MG63 (cell line): ENCODE results near the gene WNT7A. TPM values are rescaled to one million over a fixed set of nuclear protein-coding genes. Genes with fewer than 3 reads are reported as not detected.
"Not testable (repeated sequence)": the region's sequence is repeated elsewhere in the genome, so short reads cannot be mapped to it uniquely, and the experiment has no call there.

Experiments
- DNase-seq: peaks from one replicate; pipeline ENCODE4 v3.0.0-alpha.2; 2020
- H3K27me3 ChIP-seq: fragments of 250-450 bp; sonication (Bioruptor Pico); 2 replicates; pipeline ENCODE4 v1.5.1; 2020; ENCODE audit warnings: mild to moderate bottlenecking, moderate library complexity
- H3K36me3 ChIP-seq: fragments of 250-450 bp; sonication (Bioruptor Pico); 2 replicates; pipeline ENCODE4 v1.5.1; 2020; ENCODE audit warnings: mild to moderate bottlenecking, moderate library complexity
- H3K4me3 ChIP-seq: fragments of 250-450 bp; sonication (Bioruptor Pico); 2 replicates; pipeline ENCODE4 v1.5.1; 2020; ENCODE audit warnings: mild to moderate bottlenecking, moderate library complexity
- H3K9me3 ChIP-seq: fragments of 250-450 bp; sonication (Bioruptor Pico); 2 replicates; pipeline ENCODE4 v1.5.1; 2020; ENCODE audit warnings: mild to moderate bottlenecking, moderate library complexity
- total RNA-seq: library from RNA; depleted of rRNA; stranded (reverse); fragments of >200 nt; shearing (Covaris generic); gene quantifications from 2 replicates; pipeline ENCODE4 v1.2.3, GENCODE V29; 2014; ENCODE audit warnings: low replicate concordance

WNT7A gene
- total RNA-seq, 1 experiment from 2014 or later, result not detected

- H3K9me3 ChIP-seq, H3K27me3 ChIP-seq, H3K36me3 ChIP-seq, DNase-seq, H3K4me3 ChIP-seq: not testable (repeated sequence)
Observed at GRCh38 chr3:13856628-13857027, 23.2 kb downstream of the WNT7A start.

DNA sequence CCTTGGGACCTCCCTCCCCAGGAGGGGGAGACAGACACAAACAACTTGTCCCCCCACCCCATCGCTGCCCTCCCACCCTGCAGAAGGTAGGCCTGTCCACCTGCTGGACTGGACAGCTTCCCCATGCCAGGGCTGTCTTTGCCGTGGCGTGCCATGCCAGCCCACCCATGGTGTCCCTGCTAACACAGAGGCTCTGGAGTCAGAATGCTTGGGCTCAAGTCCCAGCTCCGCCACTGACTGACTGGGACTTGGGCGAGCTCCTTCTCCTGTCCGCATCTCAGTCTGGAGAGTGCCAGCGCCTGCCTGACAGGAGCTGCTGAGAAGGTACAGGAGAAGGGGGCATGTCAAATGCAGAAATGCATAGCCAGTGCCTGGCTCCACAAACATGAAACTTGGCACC is 23.9 kb downstream of the WNT7A start:
- Histone ChIP-seq H3K9me3 (no peaks in the 10 kb centered on the region), H3K4me3 (no peak overlapping the region), H3K27me3 (no peaks in the 10 kb centered on the region), H3K36me3 (no peaks in the 10 kb centered on the region)
- DNase-seq, result no peak

- no peaks in the 10 kb centered on the region for H3K36me3 ChIP-seq
- no peak overlapping the region for H3K4me3 ChIP-seq
- DNase-seq, result no peak
- H3K9me3 ChIP-seq, result no peaks in the 10 kb centered on the region
- no peaks in the 10 kb centered on the region for H3K27me3 ChIP-seq
Observed at GRCh38 chr3:13854492-13854891, 25.4 kb downstream of the WNT7A start.

DNA sequence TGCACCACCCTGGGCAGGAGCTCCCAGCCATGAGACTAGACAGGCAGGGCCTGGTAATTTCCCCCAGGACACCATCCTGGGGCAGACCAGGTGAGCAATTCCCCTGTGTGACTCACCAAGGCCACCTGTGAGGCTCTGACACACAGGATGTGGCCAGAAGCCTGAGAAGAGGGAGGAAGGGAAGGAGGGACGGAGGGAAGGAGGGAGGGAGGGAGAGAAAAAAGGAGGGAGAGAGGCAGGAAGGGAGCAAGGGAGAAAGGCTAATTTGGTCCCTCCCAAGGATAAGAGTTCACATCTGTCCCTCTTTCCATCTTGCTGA is 25.9 kb downstream of the WNT7A start:
- no peak for DNase-seq
- no peak overlapping the region for H3K4me3 ChIP-seq
- no peaks in the 10 kb centered on the region for H3K9me3 ChIP-seq
- H3K36me3 ChIP-seq, result no peaks in the 10 kb centered on the region
- no peaks in the 10 kb centered on the region for H3K27me3 ChIP-seq

GRCh38 chr3:13853256-13853977 is 26.5 kb downstream of the WNT7A start:
- no peaks in the 10 kb centered on the region for H3K27me3 ChIP-seq
- DNase-seq, result no peak
- no peaks in the 10 kb centered on the region for H3K36me3 ChIP-seq
- H3K9me3 ChIP-seq, result no peaks in the 10 kb centered on the region
- H3K4me3 ChIP-seq, result no peak overlapping the region

DNA sequence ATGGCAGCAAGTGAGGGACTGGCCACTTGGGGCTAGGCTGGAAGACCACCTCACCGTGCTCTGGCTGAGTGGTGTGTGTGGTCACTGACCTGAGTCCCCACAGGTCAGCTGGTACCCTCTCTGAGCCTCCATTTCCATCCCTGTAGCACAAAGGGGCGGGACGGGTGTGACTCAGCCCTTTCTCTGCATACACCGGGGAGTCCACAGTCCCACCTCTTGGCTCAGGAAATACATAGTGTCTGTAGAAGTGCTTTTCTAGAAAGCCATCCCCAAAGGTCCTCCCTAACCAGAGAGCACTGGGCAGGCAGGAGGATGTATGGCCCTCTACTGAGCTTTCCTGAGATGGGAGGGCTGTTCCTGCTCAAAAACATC is 27.2 kb downstream of the WNT7A start:
- H3K4me3 ChIP-seq, result no peak overlapping the region
- H3K9me3 ChIP-seq, result no peaks in the 10 kb centered on the region
- no peaks in the 10 kb centered on the region for H3K27me3 ChIP-seq
- DNase-seq, result no peak
- H3K36me3 ChIP-seq, result no peaks in the 10 kb centered on the region

- Histone ChIP-seq H3K36me3 (no peaks in the 10 kb centered on the region), H3K4me3 (no peak overlapping the region), H3K9me3 (no peaks in the 10 kb centered on the region), H3K27me3 (no peaks in the 10 kb centered on the region)
- DNase-seq, result no peak
Observed at GRCh38 chr3:13851997-13852637, 27.8 kb downstream of the WNT7A start.

DNA sequence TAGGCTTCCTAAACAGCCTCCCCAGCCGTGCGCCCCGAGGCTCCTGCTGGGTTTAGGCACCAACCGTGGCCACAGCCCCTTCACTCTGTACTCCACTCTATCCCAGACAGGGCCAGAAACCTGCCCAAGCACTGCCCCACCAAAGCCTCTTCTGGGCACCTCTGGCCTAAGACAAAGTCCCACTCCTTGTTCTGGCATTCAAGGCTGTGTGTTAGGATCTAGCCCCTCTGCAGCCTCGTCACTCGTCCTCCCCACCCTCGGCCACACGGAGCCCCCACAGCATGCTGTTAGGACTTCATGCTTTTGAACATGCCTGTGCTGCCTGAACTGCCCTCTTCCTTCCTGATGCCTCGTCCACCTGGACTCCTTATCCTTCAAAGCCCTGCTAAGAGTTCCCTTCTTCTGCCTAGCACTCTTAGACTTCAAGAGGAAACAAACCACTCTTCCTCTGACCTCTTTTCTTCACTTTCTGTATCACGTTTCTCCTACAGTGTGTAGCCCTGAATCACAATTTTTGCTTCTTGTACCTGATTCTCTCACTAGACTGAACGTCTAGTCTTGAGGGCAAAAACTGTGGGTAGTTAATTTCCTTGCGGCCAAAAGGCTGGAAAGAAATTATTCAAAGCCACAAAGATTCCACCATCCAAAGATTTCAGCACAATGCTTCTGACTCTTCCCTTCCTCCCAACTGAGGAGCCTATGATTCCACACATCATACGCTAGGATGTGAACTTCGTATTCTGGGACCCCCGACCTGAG is 28.6 kb downstream of the WNT7A start:
- no peak overlapping the region for H3K4me3 ChIP-seq
- H3K36me3 ChIP-seq, result no peaks in the 10 kb centered on the region
- no peak for DNase-seq
- no peaks in the 10 kb centered on the region for H3K9me3 ChIP-seq
- no peaks in the 10 kb centered on the region for H3K27me3 ChIP-seq

DNA sequence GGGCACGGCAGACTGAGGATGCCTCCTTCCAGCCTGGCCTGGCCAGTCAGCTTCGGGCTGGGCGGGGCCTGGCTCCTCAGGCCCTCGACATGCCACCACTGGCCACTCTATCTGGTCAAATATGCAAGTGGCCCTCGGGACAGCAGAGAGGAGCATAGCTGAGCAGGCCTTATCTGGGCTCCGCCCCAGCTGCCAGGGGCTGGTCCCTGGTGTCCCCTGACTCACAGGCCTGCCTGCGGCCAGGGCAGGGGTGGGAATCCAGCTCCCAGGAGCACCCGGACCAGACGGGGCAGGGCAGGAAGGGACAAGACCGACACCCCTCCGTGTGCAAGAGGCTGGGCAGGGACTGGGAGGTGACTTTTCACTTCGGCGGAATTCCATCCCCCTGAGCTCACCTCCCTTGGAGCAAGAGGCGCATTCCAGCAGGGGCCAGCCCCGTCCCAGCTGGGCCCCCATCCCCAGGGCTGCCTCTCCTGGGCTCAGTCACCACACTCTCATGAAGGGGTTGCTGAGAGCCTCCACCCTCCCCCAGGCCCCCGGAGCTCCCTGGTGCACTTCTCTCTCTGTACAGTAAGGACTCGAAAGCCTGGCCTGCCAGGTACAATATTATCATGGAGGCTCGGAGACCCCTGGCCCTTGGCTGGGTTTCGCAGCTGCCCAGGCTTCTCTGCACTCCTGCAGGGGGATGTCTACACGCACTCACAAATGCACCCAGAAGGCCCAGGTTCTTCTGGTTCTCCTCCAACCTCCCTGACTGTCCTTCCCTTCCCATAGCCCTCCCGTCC is 29.5 kb downstream of the WNT7A start:
- peak; percentile 25 for DNase-seq
- H3K4me3 ChIP-seq, result no peak overlapping the region
- no peaks in the 10 kb centered on the region for H3K36me3 ChIP-seq
- H3K27me3 ChIP-seq, result no peaks in the 10 kb centered on the region
- no peaks in the 10 kb centered on the region for H3K9me3 ChIP-seq

DNA sequence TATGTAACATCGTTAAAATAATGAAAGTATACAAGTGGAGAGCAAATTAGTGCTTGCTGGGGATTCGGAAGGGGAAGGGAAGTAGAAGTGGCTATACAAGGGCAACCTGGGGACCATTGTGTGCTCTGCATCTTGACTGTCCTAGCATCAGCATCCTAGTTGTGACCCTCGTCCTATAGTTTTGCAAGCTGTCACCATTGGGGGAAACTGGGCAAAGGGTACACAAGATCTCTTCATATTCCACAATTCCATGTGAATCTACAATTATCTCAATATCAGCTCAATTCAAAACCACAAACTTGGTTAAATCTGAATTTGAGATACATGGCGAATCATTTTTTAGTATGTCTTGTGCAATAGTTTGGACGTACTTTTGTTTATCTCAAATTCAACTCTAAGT is 30.9 kb downstream of the WNT7A start:
- no peak overlapping the region for H3K4me3 ChIP-seq

DNA sequence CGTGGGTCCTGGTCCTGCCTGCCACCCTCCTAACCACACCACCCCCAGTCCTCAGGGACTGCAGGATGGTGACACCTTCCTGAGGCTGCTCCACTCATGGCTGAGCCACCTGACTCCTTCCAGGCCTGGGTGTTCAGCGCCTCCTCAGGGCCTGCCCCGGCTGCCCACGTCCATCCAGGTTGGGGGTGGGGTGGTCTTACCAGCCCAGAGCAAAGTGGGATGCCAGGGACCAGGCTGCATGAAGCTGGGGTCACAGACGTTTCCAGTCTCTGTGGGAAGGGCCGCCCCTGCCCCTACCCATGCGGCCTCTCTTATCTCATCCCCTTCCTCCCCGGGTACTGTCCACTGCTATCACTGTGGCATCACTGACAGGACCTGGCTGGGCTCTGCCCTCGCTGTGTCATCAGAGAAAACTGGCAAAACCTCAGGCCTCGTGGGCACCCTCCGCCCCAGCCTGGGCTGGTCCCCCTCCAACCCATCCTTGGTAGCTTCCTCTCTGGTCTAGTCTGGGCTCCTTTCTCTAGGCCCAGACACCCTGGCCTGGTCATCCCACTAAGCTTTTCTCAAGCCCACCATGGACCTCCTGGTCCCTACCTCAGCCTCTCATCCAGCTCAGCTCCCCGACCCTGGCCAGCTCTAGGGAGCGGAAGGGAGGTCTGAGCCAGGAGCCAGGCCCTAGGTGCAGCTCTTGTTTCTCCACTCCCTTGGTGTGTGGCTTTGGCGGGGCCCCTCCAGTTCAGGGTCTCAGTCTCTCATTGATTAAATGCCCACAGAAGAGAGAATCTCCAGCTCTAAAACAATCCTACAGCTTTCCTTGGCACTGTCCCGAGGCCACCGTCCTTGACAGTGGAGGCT is 32.9 kb downstream of the WNT7A start:
- DNase-seq, result no peak
- H3K27me3 ChIP-seq, result no peaks in the 10 kb centered on the region
- H3K36me3 ChIP-seq, result no peaks in the 10 kb centered on the region
- H3K4me3 ChIP-seq, result no peak overlapping the region
- H3K9me3 ChIP-seq, result no peaks in the 10 kb centered on the region

More for the DNA sequence above, 30.9 kb downstream of the WNT7A start:
- Histone ChIP-seq H3K27me3 (no peaks in the 10 kb centered on the region), H3K36me3 (no peaks in the 10 kb centered on the region), H3K9me3 (no peaks in the 10 kb centered on the region)
- DNase-seq, result no peak

- Histone ChIP-seq H3K4me3 (no peak overlapping the region), H3K27me3 (no peaks in the 10 kb centered on the region), H3K9me3 (no peaks in the 10 kb centered on the region), H3K36me3 (no peaks in the 10 kb centered on the region)
- no peak for DNase-seq
Observed at GRCh38 chr3:13846238-13846637, 33.6 kb downstream of the WNT7A start.

DNA sequence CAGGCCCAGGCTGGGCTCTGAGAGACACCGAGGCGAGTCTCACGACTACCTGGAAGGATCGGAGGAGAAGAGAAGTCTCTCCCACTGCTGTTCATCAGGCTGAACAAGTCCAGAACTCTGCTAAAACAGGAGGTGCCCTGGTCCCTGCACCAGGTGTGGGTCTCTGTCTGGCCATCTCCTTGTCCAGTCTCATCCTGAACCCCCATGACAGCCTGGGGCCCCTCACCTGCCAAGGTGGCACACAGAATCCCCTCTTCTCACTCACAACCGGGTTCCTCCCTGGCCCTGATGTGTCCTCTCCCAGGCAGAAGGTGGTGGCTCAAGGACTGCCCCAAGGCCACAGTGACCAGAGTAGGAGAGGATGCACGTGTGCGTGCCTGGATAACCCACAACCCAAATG is 34.1 kb downstream of the WNT7A start:
- H3K36me3 ChIP-seq, result no peaks in the 10 kb centered on the region
- no peak for DNase-seq
- no peaks in the 10 kb centered on the region for H3K9me3 ChIP-seq
- no peaks in the 10 kb centered on the region for H3K27me3 ChIP-seq
- no peak overlapping the region for H3K4me3 ChIP-seq

GRCh38 chr3:13844911-13845310 is 35.0 kb downstream of the WNT7A start:
- Histone ChIP-seq H3K27me3 (no peaks in the 10 kb centered on the region), H3K36me3 (no peaks in the 10 kb centered on the region), H3K9me3 (no peaks in the 10 kb centered on the region), H3K4me3 (no peak overlapping the region)
- no peak for DNase-seq

GRCh38 chr3:13844286-13844685 is 35.6 kb downstream of the WNT7A start:
- Histone ChIP-seq H3K36me3 (no peaks in the 10 kb centered on the region), H3K27me3 (no peaks in the 10 kb centered on the region), H3K9me3 (no peaks in the 10 kb centered on the region), H3K4me3 (no peak overlapping the region)
- no peak for DNase-seq

- no peaks in the 10 kb centered on the region for H3K9me3 ChIP-seq
- no peak overlapping the region for H3K4me3 ChIP-seq
- H3K36me3 ChIP-seq, result no peaks in the 10 kb centered on the region
- no peaks in the 10 kb centered on the region for H3K27me3 ChIP-seq
- no peak for DNase-seq
Observed at GRCh38 chr3:13843351-13843750, 36.5 kb downstream of the WNT7A start.
